ENCODE data around the gene SRGAP1. TPM values are rescaled to one million over a fixed set of nuclear protein-coding genes. Genes with fewer than 3 reads are reported as not detected.

SRGAP1 gene
- total RNA-seq, 3 donors from 2014 or later (not counting 1 experiment from before 2014, with no cell fraction given): 0.10 to 0.49 (median 0.16) TPM

- no peak for ATAC-seq
- DNase-seq: no peak
- Histone ChIP-seq H3K4me3 (ENCODE audit: low read length) (no peak overlapping the region), H3K36me3 (ENCODE audit: control insufficient read depth, insufficient read depth, low read length) (no peaks in the 10 kb centered on the region), H3K27me3 (ENCODE audit: control insufficient read depth, insufficient read depth, low read length) (no peaks in the 10 kb centered on the region), H3K9me3 (ENCODE audit: control insufficient read depth, insufficient read depth, low read length) (no peaks in the 10 kb centered on the region), H3K4me1 (ENCODE audit: control insufficient read depth, insufficient read depth, low read length) (no peaks in the 10 kb centered on the region), H3K27ac (ENCODE audit: low read length) (no peak overlapping the region)
- intact Hi-C loops (cut with micrococcal nuclease): no loop called here
- no peak overlapping the region for H3K4me3 Mint-ChIP-seq
- H3K27me3 Mint-ChIP-seq (ENCODE audit: low read depth in 2 of 2): peaks cover under 1 to 7% of the 10 kb centered on the region in 2 donors
- TF ChIP-seq CTCF (IDR thresholded peaks at IDR 0.05): no peak
- H3K4me1 Mint-ChIP-seq: no peaks in the 10 kb centered on the region
- H3K27ac Mint-ChIP-seq: no peak overlapping the region
- 90% methylated on average over 10 of the region's 10 CpGs for WGBS (ENCODE audit: insufficient coverage)
- H3K9me3 Mint-ChIP-seq: no peaks in the 10 kb centered on the region
- no peaks in the 10 kb centered on the region for H3K36me3 Mint-ChIP-seq
These were observed 259.6 kb downstream of the SRGAP1 start for GRCh38 chr12:64103825-64104740.

GRCh38 chr12:64105026-64105425 lies 260.5 kb downstream of the SRGAP1 start:
- Histone ChIP-seq H3K27ac (ENCODE audit: low read length) (no peak overlapping the region), H3K36me3 (ENCODE audit: control insufficient read depth, insufficient read depth, low read length) (no peaks in the 10 kb centered on the region), H3K4me3 (ENCODE audit: low read length) (no peak overlapping the region), H3K4me1 (ENCODE audit: control insufficient read depth, insufficient read depth, low read length) (no peaks in the 10 kb centered on the region), H3K27me3 (ENCODE audit: control insufficient read depth, insufficient read depth, low read length) (no peaks in the 10 kb centered on the region), H3K9me3 (ENCODE audit: control insufficient read depth, insufficient read depth, low read length) (no peaks in the 10 kb centered on the region)
- Mint-ChIP-seq H3K4me3 (no peak overlapping the region), H3K27ac (no peak overlapping the region), H3K4me1 (no peaks in the 10 kb centered on the region), H3K27me3 (ENCODE audit: low read depth in 2 of 2) (peaks cover 0 to 7% of the 10 kb centered on the region in 2 donors), H3K9me3 (no peaks in the 10 kb centered on the region), H3K36me3 (no peaks in the 10 kb centered on the region)
- DNase-seq (no peak), ATAC-seq (no peak)
- intact Hi-C loops (cut with micrococcal nuclease): no loop called here
- 85% methylated on average over 2 of the region's 3 CpGs for WGBS (ENCODE audit: insufficient coverage)
- no peak for TF ChIP-seq CTCF (IDR thresholded peaks at IDR 0.05)

- no peaks in the 10 kb centered on the region for H3K36me3 ChIP-seq (ENCODE audit: control insufficient read depth, insufficient read depth, low read length)
- peaks cover 0 to 10% of the 10 kb centered on the region in 2 donors for H3K27me3 Mint-ChIP-seq (ENCODE audit: low read depth in 2 of 2)
- no peak overlapping the region for H3K4me3 Mint-ChIP-seq
- TF ChIP-seq CTCF (IDR thresholded peaks at IDR 0.05): no peak
- H3K4me1 ChIP-seq (ENCODE audit: control insufficient read depth, insufficient read depth, low read length): no peaks in the 10 kb centered on the region
- 80% methylated on average over 1 of the region's 1 CpG for WGBS (ENCODE audit: insufficient coverage)
- H3K9me3 ChIP-seq (ENCODE audit: control insufficient read depth, insufficient read depth, low read length): no peaks in the 10 kb centered on the region
- H3K4me1 Mint-ChIP-seq: no peaks in the 10 kb centered on the region
- H3K27ac Mint-ChIP-seq: no peak overlapping the region
- no peaks in the 10 kb centered on the region for H3K36me3 Mint-ChIP-seq
- DNase-seq (no peak), ATAC-seq (no peak)
- no peak overlapping the region for H3K4me3 ChIP-seq (ENCODE audit: low read length)
- H3K9me3 Mint-ChIP-seq: peaks cover 0 to 4% of the 10 kb centered on the region in 2 donors
- no peaks in the 10 kb centered on the region for H3K27me3 ChIP-seq (ENCODE audit: control insufficient read depth, insufficient read depth, low read length)
- intact Hi-C loops (cut with micrococcal nuclease): no loop called here
- H3K27ac ChIP-seq (ENCODE audit: low read length): no peak overlapping the region
These were observed 263.3 kb downstream of the SRGAP1 start for GRCh38 chr12:64107776-64108175.

Measured in natural killer cell (primary cell).